ENCODE measurements around the gene MYF5. TPM values are rescaled to one million over a fixed set of nuclear protein-coding genes. Genes with fewer than 3 reads are reported as not detected.
A peak's percentile ranks its signal among the peaks of the same experiment; 100 is the strongest.

MYF5 gene
- total and polyA plus RNA-seq, 10 of the 15 experiments (the other 5 are each of a cell fraction or from before 2014, with no cell fraction given) = not detected

DNA sequence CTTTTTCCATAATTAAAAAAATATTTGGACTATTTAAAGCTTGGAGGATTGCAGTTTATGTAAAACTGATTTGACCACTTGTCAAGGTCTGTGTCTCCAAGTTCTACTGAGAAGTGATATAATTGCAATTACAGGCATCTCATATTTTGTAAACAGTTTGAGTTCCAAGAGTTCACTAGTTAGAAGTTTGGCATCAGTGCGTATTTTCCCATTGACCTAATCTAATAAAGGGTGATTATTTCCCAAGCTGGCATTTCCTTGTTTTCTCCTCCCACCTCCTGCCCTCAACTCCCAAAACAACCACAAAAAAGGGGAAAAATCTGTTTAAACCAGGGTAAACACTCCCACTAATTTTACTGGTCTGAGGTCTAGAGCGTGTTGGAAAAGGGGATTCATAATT is 12.3 kb upstream of the MYF5 start (continued):
- TF ChIP-seq STAT1 (conservative IDR thresholded peaks at IDR 0.05) = no peak
- no peak for TF ChIP-seq ZZZ3 (IDR thresholded peaks at IDR 0.05; ENCODE audit: control insufficient read depth, insufficient read length, low read depth)

DNA sequence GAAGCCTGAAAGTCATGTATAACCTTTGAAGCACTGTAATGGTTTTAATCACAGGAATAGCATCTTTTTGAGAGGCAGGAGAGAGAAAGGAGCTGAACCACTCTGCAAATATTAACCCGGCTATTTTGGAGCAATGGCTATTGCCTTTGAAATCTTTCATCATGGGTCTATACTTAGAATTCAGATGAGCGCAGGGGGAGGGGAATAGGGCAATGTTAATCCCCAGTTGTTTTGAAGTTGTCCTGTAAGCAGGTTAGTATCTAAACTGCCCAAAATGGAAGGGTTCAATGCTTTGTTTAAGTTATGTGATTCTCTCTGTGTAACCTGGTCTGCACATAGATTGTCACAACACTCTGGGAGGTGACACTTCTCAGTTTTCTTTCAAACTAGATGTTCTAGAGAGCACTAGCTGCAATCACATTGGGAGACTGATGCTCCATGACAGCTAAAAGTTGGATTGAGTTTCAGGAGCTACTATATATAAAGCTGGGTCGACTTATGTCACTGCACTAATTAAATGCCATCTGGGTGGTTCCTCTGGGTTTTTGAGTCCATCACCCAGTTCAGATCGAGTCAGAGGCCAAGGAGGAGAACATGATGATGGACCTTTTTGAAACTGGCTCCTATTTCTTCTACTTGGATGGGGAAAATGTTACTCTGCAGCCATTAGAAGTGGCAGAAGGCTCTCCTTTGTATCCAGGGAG is 9.4 kb upstream of the MYF5 start, which contains the start of gene MYF6:
MYF6 (plus strand) TSS at position 509 of the 704 bp plus-strand sequence; CDS start at position 595, 86 bp downstream.
- Histone ChIP-seq H2AFZ (ENCODE audit: control insufficient read depth, low read depth, low read length) (no peak within 1 kb of the TSS), H3K27ac (ENCODE audit: control insufficient read depth, insufficient read depth) (no peak within 1 kb of the TSS), H3K4me2 (ENCODE audit: control insufficient read depth, insufficient read depth) (peak within 1 kb of the TSS; percentile 22; the same call in 1 of the 2 replicates), H3K79me2 (ENCODE audit: control insufficient read depth, insufficient read depth, low read length) (no peaks in the 10 kb centered on the region), H3K27me3 (replicated peaks in 1 of 2; ENCODE audit: control insufficient read depth in 2 of 2, insufficient read depth in 2 of 2, low read length in 1 of 2) (peaks cover 2 to 14% of the 10 kb centered on the region in 2 experiments; a peak in 3 of 4 replicates), H3K9me3 (replicated peaks; ENCODE audit: control insufficient read depth, insufficient read depth, low read length) (no peaks in the 10 kb centered on the region), H3K4me1 (ENCODE audit: control insufficient read depth, insufficient read depth, low read length) (peaks cover 9% of the 10 kb centered on the region; the same call in 1 of the 2 replicates), H3K36me3 (ENCODE audit: control insufficient read depth in 2 of 2, insufficient read depth in 2 of 2, low read length in 1 of 2) (no peaks in the 10 kb centered on the region), H4K20me1 (ENCODE audit: control insufficient read depth, insufficient read depth) (no peaks in the 10 kb centered on the region), H3K9ac (ENCODE audit: control insufficient read depth, insufficient read depth, low read length) (no peak within 1 kb of the TSS), H3K4me3 (no peak within 1 kb of the TSS)
- in situ Hi-C loops (cut with MboI) = no loop called here
- intact Hi-C loops (cut with micrococcal nuclease; ENCODE audit: unreplicated experiment) = no loop called here
- ATAC-seq (no peak), FAIRE-seq (no peak), DNase-seq (ENCODE audit: low read depth, low spot score) (no peak)
- no TSS peak for BruUV-seq (replicated peaks)
- ChIA-PET SMC1A (ENCODE audit: uncharacterized antibody, unreplicated experiment) (no interaction called here), CTCF (no interaction called here), RAD21 (ENCODE audit: unreplicated experiment) (no interaction called here), POLR2A (no interaction called here)
- no peak for TF ChIP-seq SP1 (IDR thresholded peaks at IDR 0.05; ENCODE audit: low read depth, low read length)
- WGBS (ENCODE audit: insufficient coverage, insufficient replicate concordance, low lambda C conversion rate, missing lambda C conversion rate) = 59% methylated on average over 4 of the region's 4 CpGs

DNA sequence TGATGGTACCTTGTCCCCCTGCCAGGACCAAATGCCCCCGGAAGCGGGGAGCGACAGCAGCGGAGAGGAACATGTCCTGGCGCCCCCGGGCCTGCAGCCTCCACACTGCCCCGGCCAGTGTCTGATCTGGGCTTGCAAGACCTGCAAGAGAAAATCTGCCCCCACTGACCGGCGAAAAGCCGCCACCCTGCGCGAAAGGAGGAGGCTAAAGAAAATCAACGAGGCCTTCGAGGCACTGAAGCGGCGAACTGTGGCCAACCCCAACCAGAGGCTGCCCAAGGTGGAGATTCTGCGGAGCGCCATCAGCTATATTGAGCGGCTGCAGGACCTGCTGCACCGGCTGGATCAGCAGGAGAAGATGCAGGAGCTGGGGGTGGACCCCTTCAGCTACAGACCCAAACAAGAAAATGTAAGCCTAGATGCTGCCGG is 8.9 kb upstream of the MYF5 start:
- no TSS peak for BruUV-seq (replicated peaks)
- Histone ChIP-seq H3K27ac (ENCODE audit: control insufficient read depth, insufficient read depth) (no peak overlapping the region), H3K9ac (ENCODE audit: control insufficient read depth, insufficient read depth, low read length) (no peak overlapping the region), H3K9me3 (replicated peaks; ENCODE audit: control insufficient read depth, insufficient read depth, low read length) (no peaks in the 10 kb centered on the region), H3K4me3 (no peak overlapping the region), H4K20me1 (ENCODE audit: control insufficient read depth, insufficient read depth) (no peaks in the 10 kb centered on the region), H3K4me1 (ENCODE audit: control insufficient read depth, insufficient read depth, low read length) (peaks cover 9% of the 10 kb centered on the region; the same call in 1 of the 2 replicates), H2AFZ (ENCODE audit: control insufficient read depth, low read depth, low read length) (no peak overlapping the region), H3K4me2 (ENCODE audit: control insufficient read depth, insufficient read depth) (no peak overlapping the region), H3K79me2 (ENCODE audit: control insufficient read depth, insufficient read depth, low read length) (no peaks in the 10 kb centered on the region), H3K27me3 (replicated peaks in 1 of 2; ENCODE audit: control insufficient read depth in 2 of 2, insufficient read depth in 2 of 2, low read length in 1 of 2) (peaks cover 2 to 14% of the 10 kb centered on the region in 2 experiments; a peak in 3 of 4 replicates), H3K36me3 (ENCODE audit: control insufficient read depth in 2 of 2, insufficient read depth in 2 of 2, low read length in 1 of 2) (no peaks in the 10 kb centered on the region)
- RAD21 ChIA-PET (ENCODE audit: unreplicated experiment) = no interaction called here
- in situ Hi-C loops (cut with MboI) (no loop called here), intact Hi-C loops (cut with micrococcal nuclease; ENCODE audit: unreplicated experiment) (no loop called here)
- SMC1A ChIA-PET (ENCODE audit: uncharacterized antibody, unreplicated experiment) = no interaction called here
- ATAC-seq (no peak), DNase-seq (ENCODE audit: low read depth, low spot score) (no peak), FAIRE-seq (no peak)
- 81% methylated on average over 18 of the region's 21 CpGs for WGBS (ENCODE audit: insufficient coverage, insufficient replicate concordance, low lambda C conversion rate, missing lambda C conversion rate)
- CTCF ChIA-PET = no interaction called here
- POLR2A ChIA-PET = no interaction called here
- TF ChIP-seq BMI1 (IDR thresholded peaks at IDR 0.05; ENCODE audit: borderline replicate concordance) = no peak
- TF ChIP-seq ETV6 (conservative IDR thresholded peaks at IDR 0.05 in 1 of 2, IDR thresholded peaks at IDR 0.05 in 1 of 2; ENCODE audit: borderline replicate concordance in 1 of 2, low read depth in 1 of 2) = no peak
- TF ChIP-seq, protein P1, sequence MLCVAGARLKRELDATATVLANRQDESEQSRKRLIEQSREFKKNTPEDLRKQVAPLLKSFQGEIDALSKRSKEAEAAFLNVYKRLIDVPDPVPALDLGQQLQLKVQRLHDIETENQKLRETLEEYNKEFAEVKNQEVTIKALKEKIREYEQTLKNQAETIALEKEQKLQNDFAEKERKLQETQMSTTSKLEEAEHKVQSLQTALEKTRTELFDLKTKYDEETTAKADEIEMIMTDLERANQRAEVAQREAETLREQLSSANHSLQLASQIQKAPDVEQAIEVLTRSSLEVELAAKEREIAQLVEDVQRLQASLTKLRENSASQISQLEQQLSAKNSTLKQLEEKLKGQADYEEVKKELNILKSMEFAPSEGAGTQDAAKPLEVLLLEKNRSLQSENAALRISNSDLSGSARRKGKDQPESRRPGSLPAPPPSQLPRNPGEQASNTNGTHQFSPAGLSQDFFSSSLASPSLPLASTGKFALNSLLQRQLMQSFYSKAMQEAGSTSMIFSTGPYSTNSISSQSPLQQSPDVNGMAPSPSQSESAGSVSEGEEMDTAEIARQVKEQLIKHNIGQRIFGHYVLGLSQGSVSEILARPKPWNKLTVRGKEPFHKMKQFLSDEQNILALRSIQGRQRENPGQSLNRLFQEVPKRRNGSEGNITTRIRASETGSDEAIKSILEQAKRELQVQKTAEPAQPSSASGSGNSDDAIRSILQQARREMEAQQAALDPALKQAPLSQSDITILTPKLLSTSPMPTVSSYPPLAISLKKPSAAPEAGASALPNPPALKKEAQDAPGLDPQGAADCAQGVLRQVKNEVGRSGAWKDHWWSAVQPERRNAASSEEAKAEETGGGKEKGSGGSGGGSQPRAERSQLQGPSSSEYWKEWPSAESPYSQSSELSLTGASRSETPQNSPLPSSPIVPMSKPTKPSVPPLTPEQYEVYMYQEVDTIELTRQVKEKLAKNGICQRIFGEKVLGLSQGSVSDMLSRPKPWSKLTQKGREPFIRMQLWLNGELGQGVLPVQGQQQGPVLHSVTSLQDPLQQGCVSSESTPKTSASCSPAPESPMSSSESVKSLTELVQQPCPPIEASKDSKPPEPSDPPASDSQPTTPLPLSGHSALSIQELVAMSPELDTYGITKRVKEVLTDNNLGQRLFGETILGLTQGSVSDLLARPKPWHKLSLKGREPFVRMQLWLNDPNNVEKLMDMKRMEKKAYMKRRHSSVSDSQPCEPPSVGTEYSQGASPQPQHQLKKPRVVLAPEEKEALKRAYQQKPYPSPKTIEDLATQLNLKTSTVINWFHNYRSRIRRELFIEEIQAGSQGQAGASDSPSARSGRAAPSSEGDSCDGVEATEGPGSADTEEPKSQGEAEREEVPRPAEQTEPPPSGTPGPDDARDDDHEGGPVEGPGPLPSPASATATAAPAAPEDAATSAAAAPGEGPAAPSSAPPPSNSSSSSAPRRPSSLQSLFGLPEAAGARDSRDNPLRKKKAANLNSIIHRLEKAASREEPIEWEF (IDR thresholded peaks at IDR 0.05; ENCODE audit: insufficient replicate concordance, low read depth, low read length) = no peak
- no peak for TF ChIP-seq ZNF274 (IDR thresholded peaks at IDR 0.05; ENCODE audit: insufficient read depth, insufficient read length)

Measured in GM12878 (cell line).